ACC112 (cell line): ENCODE results near the gene PRUNE2.
"Not testable (repeated sequence)": the region's sequence is repeated elsewhere in the genome, so short reads cannot be mapped to it uniquely, and the experiment has no call there.

Experiments
- H2AFZ ChIP-seq: fragments of 200-600 bp; sonication (generic); one replicate; pipeline ENCODE4 v1.6.0; 2017; ENCODE audit warnings: antibody characterized with exemption, low read length; ENCODE audit not compliant: unreplicated experiment
- H3K27ac ChIP-seq: fragments of 200-600 bp; sonication (generic); 2 replicates; pipeline ENCODE4 v1.5.1; 2014; ENCODE audit warnings: low read depth, mild to moderate bottlenecking, antibody characterized with exemption, low read length, moderate library complexity
- H3K27me3 ChIP-seq: fragments of 200-600 bp; sonication (generic); 2 replicates; pipeline ENCODE4 v1.6.1; 2014; ENCODE audit warnings: mild to moderate bottlenecking, antibody characterized with exemption, low read length, moderate library complexity, mixed read lengths; ENCODE audit not compliant: insufficient read depth
- H3K36me3 ChIP-seq: fragments of 200-600 bp; sonication (generic); 2 replicates; pipeline ENCODE4 v1.6.1; 2016; ENCODE audit warnings: mild to moderate bottlenecking, antibody characterized with exemption, low read length, moderate library complexity, mixed read lengths; ENCODE audit not compliant: insufficient read depth
- H3K4me1 ChIP-seq: fragments of 200-600 bp; sonication (generic); one replicate; pipeline ENCODE4 v1.6.1; 2016; ENCODE audit warnings: low read length, mixed read lengths; ENCODE audit not compliant: insufficient read depth, unreplicated experiment, control insufficient read depth
- H3K4me3 ChIP-seq: fragments of 200-600 bp; sonication (generic); 2 replicates; pipeline ENCODE4 v1.5.1; 2014; ENCODE audit warnings: mild to moderate bottlenecking, low read depth, low read length
- H3K79me2 ChIP-seq: fragments of 200-600 bp; sonication (generic); one replicate; pipeline ENCODE4 v1.6.0; 2016; ENCODE audit warnings: low read length; ENCODE audit not compliant: control insufficient read depth, unreplicated experiment, insufficient read depth

Gene PRUNE2

DNA sequence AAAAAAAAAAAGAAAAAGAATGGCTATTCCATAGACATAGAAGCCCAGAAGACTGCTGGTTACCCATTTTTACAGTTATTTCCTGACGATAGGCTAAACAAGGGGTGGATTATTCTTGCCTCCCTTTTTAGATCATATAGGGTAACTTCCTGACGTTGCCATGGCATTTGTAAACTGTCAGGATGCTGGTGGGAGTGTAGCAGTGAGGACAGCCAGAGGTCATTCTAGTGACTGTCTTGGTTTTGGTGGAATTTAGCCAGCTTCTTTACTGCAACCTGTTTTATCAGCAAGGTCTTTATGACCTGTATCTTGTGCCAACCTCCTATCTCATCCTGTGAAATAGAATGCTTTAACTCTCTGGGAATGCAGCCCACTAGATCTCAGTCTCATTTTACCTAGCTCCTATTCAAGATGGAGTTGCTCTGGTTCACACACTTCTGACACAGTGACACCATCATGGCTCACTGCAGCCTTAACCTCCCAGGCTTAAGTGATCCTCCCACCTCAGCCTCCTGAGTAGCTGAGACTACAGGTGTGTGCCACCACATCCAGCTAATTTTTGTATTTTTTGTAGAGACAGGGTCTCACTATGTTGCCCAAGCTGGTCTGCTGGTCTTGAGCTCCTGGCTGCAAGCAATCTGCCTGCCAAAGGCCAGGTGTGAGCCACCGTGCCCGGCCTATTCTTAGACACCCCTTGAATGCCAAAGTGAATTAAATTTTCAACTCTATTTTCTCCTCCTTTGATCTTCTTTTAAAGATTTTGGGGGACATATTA is 311.8 kb downstream of the PRUNE2 start:
- not testable (repeated sequence) for H3K79me2 ChIP-seq, H3K4me1 ChIP-seq, H2AFZ ChIP-seq, H3K27ac ChIP-seq, H3K4me3 ChIP-seq, H3K36me3 ChIP-seq, H3K27me3 ChIP-seq

DNA sequence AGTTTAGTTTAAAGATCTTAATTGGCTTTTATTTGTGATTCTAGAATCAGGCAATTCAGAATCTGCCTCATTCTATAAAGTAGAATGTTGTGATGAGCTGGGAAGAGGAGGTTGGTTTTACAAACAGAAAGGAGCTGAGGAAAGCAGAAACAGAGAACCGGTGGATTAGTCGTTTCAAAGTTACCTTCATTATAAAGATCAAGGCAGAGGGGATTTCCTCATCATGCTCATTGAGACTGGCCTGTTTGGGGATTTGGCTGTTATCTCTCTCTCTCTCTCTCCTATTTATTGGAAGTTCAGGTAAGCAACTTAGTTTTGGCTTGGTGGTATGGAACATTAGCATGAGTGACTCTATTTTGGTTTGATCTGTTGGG is 313.0 kb downstream of the PRUNE2 start:
- Histone ChIP-seq H3K36me3 (no peaks in the 10 kb centered on the region), H3K27me3 (no peaks in the 10 kb centered on the region), H3K4me1 (peaks cover 4% of the 10 kb centered on the region), H3K79me2 (no peaks in the 10 kb centered on the region), H3K27ac (no peak overlapping the region), H3K4me3 (no peak overlapping the region), H2AFZ (no peak overlapping the region)

DNA sequence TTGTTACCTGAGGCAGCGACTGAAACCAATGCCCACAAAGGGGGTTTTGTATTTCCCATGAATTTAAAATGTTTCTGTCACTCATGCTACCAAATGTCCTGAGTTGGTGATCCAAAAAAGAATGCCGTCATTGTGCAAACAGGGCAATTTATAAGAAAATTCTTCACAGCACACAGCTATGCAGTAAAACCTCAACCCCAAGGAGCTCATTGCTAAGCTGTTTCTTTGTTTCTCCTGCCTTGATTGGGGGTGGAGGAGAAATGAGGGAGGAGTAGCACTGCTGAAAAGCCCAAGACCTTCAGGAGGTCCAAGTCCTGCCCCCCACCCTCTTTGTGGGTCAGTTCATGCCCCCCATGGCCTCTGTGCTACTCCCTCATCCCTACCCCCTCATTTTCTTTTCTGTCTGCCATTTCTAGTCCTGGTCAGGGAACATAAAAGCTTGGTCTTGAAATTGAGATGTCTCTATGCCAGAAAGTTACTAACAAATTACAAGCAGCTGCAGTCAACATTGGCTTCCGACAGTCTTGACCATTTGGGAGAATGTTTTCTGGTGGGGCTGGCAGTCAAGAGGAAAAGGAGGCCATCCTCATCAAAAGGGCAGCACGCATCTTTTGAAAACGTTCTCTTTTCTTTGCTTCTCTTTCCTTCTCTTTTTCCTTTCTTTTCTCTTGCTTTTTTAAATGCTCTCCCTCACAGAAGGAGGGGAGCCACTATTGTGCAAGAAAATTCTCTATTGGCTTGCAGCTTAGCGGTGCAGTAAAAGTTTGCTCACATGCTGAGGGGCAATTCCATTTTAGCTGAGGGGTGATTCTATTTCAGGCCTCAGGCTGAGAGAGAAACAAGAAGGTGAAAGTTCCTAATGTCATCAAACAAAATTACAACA is 313.6 kb downstream of the PRUNE2 start:
- Histone ChIP-seq H3K27me3 (no peaks in the 10 kb centered on the region), H3K4me3 (no peak overlapping the region), H2AFZ (no peak overlapping the region), H3K36me3 (no peaks in the 10 kb centered on the region), H3K4me1 (peaks cover 4% of the 10 kb centered on the region), H3K79me2 (no peaks in the 10 kb centered on the region), H3K27ac (no peak overlapping the region)

DNA sequence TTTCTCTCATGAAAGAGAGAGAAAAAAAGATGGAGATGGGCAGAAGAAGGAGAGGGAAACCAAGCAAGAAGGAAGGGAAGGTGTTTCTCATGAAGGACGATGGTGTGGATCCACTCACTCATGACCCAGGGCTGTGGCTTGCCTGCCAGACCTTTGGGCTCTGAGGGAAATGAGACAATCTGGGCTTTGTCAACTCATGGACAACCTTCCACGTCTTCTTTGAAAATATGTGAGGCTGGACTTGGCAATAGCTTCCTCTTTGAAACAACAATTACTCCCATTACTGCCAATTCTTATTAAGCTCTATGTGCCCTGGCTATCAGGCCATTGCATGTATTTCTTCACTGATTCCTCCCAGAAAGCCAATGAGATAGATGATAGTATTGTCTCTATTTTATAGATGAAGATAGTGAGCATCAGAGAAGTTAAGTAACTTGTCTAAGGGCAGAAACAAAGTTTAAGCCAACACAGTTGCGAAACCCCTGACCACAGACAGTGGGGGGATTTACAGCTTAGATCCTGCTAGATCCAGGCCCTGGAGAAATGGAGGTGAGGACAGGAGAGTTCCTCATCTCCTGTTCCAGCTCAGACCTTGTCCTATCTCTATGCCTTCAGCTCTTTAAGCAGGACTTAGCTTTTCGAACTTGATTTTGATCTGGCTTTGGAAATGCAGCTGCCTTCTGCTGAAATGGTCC is 314.5 kb downstream of the PRUNE2 start:
- Histone ChIP-seq H3K4me3 (no peak overlapping the region), H3K36me3 (no peaks in the 10 kb centered on the region), H3K27me3 (no peaks in the 10 kb centered on the region), H2AFZ (no peak overlapping the region), H3K27ac (no peak overlapping the region), H3K4me1 (peaks cover 4% of the 10 kb centered on the region), H3K79me2 (no peaks in the 10 kb centered on the region)

DNA sequence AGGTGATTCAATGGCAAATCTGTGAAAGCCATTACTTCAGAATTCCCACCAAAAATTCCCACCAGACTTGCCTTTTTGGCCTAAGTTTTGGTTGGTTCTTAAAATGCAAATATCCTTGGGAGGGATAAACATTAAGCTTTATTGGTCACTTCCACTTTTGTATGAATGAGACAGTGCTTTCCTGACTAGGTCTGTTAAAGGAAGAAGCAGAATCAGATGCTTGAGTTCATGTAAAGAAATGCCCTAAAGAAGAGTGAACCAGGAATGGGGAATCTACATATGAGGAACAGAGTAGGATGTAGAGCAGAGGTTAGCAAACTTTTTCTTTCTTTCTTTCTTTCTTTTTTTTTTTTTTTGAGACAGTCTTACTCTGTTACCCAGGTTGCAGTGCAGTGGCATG is 317.6 kb downstream of the PRUNE2 start:
- H2AFZ ChIP-seq = no peak overlapping the region
- H3K4me1 ChIP-seq = no peaks in the 10 kb centered on the region
- H3K27me3 ChIP-seq = no peaks in the 10 kb centered on the region
- no peaks in the 10 kb centered on the region for H3K36me3 ChIP-seq
- H3K4me3 ChIP-seq = no peak overlapping the region
- no peaks in the 10 kb centered on the region for H3K79me2 ChIP-seq
- H3K27ac ChIP-seq = no peak overlapping the region

DNA sequence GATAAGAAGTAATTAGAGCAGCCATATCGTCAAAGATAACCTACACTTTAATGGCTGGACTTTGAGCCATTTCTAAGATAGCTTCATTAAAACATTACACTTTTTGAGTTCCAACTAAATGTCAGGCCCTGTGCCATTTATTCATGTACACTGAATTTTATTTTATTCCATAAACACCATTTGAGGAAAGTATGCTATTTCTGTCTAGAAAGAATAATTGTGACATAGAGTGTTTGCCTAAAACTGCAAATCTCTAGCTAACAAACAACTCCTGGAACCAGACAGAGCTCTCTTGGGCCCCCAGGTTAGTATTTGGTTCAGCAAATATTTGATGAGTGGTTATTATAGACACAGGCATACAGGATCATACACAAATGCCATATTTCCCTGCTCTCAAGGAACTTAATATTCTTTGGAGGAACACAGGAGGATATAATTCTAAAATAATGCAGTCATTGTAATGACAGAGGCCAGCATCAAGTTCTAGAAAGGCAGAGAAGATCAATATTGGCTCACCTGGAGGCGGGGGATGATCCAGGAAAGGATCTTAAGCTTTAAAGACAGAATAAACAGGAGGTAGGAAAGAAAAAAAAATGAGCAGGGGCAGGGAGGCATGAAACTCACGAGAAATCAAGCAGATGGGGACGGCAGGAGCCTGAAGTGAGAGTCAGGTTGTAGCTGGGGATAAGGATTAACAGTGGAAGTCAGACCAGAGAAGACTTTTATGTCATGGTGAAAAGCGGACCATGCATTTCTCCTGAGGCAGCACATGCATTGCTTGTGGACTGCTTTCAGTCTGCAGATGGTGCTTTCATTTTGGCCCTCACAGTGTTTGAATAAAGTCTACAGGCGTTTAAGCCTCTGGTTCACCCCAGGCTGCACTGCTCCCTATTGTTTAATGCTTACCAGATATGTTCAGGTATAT is 319.3 kb downstream of the PRUNE2 start:
- Histone ChIP-seq H3K36me3 (no peaks in the 10 kb centered on the region), H3K27ac (no peak overlapping the region), H3K27me3 (no peaks in the 10 kb centered on the region), H3K79me2 (no peaks in the 10 kb centered on the region), H3K4me1 (no peaks in the 10 kb centered on the region), H3K4me3 (no peak overlapping the region), H2AFZ (no peak overlapping the region)

DNA sequence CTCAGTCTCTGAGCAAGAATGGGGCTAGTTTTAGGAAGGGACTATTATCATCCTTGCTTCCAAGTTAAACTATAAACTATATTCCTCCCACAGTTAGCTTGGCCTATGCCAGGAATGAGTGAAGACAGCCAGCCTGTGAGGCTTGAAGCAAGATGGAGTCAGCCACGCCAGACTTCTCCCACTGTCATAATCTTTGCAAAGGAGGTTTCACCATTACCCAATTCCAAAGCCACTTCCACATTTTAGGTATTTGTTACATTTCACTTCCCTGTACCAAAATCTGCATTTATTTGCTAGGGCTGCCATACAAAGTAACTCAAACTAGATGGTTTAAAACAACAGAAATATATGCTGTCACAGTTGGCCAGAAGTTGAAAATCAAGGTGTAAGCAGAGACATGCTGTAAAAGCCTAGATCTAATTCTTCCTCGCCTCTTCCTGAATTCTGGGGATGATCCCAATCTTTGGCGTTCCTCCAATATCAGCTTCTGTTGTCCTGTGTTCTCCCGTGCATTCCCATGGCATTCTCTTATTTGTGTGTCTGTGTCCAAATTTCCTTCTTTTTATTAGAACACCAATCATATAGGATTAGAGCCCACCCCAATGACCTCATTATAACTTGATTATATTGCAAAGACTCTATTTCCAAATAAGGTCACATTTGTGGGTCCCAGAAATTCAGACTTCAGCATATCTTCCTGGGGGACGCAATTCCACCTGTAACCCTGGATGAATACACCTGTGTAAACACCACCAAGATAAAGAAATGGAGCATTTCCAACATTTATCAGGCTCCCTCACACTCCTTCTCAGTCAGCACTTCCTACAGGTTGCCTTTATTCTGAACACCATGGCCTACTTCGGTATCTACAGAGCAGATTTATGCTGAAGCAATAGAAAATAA is 320.2 kb downstream of the PRUNE2 start:
- no peak overlapping the region for H3K27ac ChIP-seq
- no peaks in the 10 kb centered on the region for H3K27me3 ChIP-seq
- no peaks in the 10 kb centered on the region for H3K4me1 ChIP-seq

DNA sequence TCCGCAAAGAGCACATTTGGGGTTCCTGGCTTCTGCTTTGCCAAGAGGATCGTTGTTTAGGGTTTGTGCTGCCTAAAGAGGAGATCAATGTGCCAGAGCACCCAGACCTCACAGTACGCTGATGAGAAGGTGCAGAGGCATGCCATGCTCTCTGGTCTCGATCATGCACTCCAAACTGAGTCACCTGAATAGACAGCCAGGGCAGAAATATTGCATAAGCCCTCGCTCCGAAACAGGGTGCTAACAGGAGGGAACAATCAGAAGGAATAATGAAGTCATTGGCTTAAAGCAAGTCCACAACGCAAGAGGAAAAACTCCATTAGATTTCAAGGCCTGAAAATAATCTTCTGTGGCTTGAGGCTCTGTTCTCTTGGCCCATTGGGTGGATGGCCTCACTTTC is 322.7 kb downstream of the PRUNE2 start:
- no peaks in the 10 kb centered on the region for H3K36me3 ChIP-seq
- no peaks in the 10 kb centered on the region for H3K27me3 ChIP-seq
- no peak overlapping the region for H2AFZ ChIP-seq
- H3K79me2 ChIP-seq = no peaks in the 10 kb centered on the region
- no peak overlapping the region for H3K4me3 ChIP-seq
- H3K4me1 ChIP-seq = peaks cover 6% of the 10 kb centered on the region
- H3K27ac ChIP-seq = no peak overlapping the region

More for the DNA sequence above, 320.2 kb downstream of the PRUNE2 start:
- Histone ChIP-seq H3K36me3 (no peaks in the 10 kb centered on the region), H3K79me2 (no peaks in the 10 kb centered on the region), H3K4me3 (no peak overlapping the region), H2AFZ (no peak overlapping the region)

DNA sequence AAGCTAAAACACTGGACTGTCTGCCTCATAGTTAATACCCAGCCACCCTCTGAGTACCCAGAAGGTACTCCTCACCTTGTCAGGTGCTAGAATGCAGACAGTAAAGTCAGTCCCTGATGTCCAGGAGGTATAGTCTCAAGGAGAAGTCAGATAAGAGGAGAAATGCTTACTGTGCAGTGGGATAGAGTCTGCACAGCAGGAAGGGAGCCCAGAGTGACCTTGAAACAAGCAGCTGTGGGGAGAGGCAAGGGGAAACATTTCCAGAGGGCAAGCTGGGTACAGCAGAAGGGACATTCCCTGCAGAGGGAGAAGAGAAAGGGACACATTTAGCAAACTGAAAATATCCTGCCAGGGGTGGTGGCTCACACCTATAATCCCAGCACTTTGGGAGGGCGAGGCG is 324.2 kb downstream of the PRUNE2 start:
- Histone ChIP-seq H3K4me1 (peaks cover 11% of the 10 kb centered on the region), H3K27ac (no peak overlapping the region), H3K79me2 (no peaks in the 10 kb centered on the region), H3K36me3 (no peaks in the 10 kb centered on the region), H3K4me3 (no peak overlapping the region), H3K27me3 (no peaks in the 10 kb centered on the region), H2AFZ (no peak overlapping the region)
